Measurements from ENCODE around the gene TMCC3.

DNA sequence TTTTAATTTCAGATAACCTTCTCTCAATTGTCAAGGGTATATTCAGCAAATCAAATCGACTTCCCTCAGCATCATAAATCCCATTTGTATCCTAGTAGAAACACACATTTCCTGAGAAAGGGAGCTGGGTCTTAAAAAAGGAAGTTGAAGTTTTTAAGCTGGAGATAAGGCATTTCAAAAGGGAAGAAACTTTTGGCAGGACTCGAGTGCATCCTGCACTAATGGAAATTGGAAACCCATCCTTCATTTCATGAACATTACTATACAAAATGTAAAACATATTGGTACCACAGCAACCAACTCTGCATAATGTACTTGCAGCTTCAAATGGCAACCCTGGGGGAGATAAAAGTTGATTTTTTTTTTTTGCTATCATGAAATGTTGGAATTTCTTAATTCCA is 23.7 kb upstream of the TMCC3 start:
- TF ChIP-seq, protein P1, sequence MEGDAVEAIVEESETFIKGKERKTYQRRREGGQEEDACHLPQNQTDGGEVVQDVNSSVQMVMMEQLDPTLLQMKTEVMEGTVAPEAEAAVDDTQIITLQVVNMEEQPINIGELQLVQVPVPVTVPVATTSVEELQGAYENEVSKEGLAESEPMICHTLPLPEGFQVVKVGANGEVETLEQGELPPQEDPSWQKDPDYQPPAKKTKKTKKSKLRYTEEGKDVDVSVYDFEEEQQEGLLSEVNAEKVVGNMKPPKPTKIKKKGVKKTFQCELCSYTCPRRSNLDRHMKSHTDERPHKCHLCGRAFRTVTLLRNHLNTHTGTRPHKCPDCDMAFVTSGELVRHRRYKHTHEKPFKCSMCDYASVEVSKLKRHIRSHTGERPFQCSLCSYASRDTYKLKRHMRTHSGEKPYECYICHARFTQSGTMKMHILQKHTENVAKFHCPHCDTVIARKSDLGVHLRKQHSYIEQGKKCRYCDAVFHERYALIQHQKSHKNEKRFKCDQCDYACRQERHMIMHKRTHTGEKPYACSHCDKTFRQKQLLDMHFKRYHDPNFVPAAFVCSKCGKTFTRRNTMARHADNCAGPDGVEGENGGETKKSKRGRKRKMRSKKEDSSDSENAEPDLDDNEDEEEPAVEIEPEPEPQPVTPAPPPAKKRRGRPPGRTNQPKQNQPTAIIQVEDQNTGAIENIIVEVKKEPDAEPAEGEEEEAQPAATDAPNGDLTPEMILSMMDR (conservative IDR thresholded peaks at IDR 0.05) = no peak
- no peak for TF ChIP-seq EZH2 (IDR thresholded peaks at IDR 0.05; ENCODE audit: low read depth)
